Stomach (tissue), 9 donors: ENCODE data around the gene MIER1. TPM values are rescaled to one million over a fixed set of nuclear protein-coding genes. Genes with fewer than 3 reads are reported as not detected.

Experiments used
- DNase-seq, 2 donors: peaks; one replicate each; pipeline versions ENCODE4 v3.0.0 to v3.0.0-alpha.2; 2013 to 2019
- H3K27ac ChIP-seq, 5 donors: fragments of 200-600 bp in 4 of 5; sonication (generic) in 4 of 5; one replicate each; pipeline ENCODE4 v1.5.1; 2013 to 2019; ENCODE audit warnings: mild to moderate bottlenecking in 1 of 5, moderate library complexity in 1 of 5
- H3K27me3 ChIP-seq, 3 donors: fragments of 200-600 bp; sonication (generic); one replicate each; pipeline ENCODE4 v1.5.1; 2017 to 2019; ENCODE audit warnings: mixed run types in 1 of 3
- H3K36me3 ChIP-seq, 4 donors: fragments of 200-600 bp; sonication (generic); 1 replicate in 3 of 4; 2 replicates in 1 of 4; pipeline ENCODE4 v1.5.1; 2016 to 2019
- H3K4me1 ChIP-seq, 4 donors: fragments of 200-600 bp; sonication (generic); one replicate each; pipeline ENCODE4 v1.5.1; 2016 to 2019
- H3K4me3 ChIP-seq, 4 donors: fragments of 200-600 bp; sonication (generic) in 3 of 4; one replicate each; pipeline ENCODE4 v1.5.1; 2016 to 2019; ENCODE audit warnings: mild to moderate bottlenecking in 1 of 4
- H3K9me3 ChIP-seq, 4 donors: fragments of 200-600 bp; sonication (generic); one replicate each; pipeline ENCODE4 v1.5.1; 2016 to 2019
- EP300 ChIP-seq: sonication (generic); formaldehyde crosslinking; IDR thresholded peaks from one replicate; pipeline ENCODE4 v1.6.1; 2017; ENCODE audit warnings: antibody characterized with exemption
- POLR2A ChIP-seq, 4 donors: fragments of 450-650 bp; IDR thresholded peaks; one replicate each; pipeline ENCODE4 v1.6.1; 2016; ENCODE audit warnings: antibody characterized with exemption in 4 of 4, control low read depth in 2 of 4, mild to moderate bottlenecking in 1 of 4, moderate library complexity in 1 of 4
- POLR2AphosphoS5 ChIP-seq, 3 donors: sonication (generic); formaldehyde crosslinking; IDR thresholded peaks; one replicate each; pipeline ENCODE4 v1.6.1; 2016; ENCODE audit warnings: antibody characterized with exemption in 3 of 3
- WGBS, 5 donors: extraction: QIAGEN DNeasy Blood & Tissue Kit in 3 of 5; methylation state at CpG; one replicate each; pipeline versions ENCODE4 v1.1.5 to v1.1.7; 2013 to 2018; 5-methylcytosine and 5-hydroxymethylcytosine counted together
- intact Hi-C: fragments of 100-400 bp; cut with DNase I; formaldehyde crosslinking; loops from one replicate; pipeline ENCODE4 v1.15.1; 2023; ENCODE audit warnings: low total_unique reads
- polyA plus RNA-seq, 3 donors: library from polyadenylated mRNA; stranded (reverse); fragments of 200-250 nt; gene quantifications; one replicate each; pipeline ENCODE4 v1.2.3, GENCODE V29; 2013
- total RNA-seq, 5 donors: library from RNA; depleted of rRNA; stranded (reverse); fragments of >200 nt; gene quantifications; one replicate each; pipeline versions ENCODE4 v1.1.0 to v1.2.3, GENCODE V29; 2014 to 2016
- TF ChIP-seq, protein P1 (sequence below), 7 experiments: fragments of 450-650 bp in 4 of 7; fragments of 200-600 bp in 3 of 7; sonication (generic) in 3 of 7; IDR thresholded peaks; one replicate each; pipeline ENCODE4 v1.5.1; 2016 to 2019; ENCODE audit warnings: antibody characterized with exemption in 7 of 7, control low read depth in 2 of 7, mild to moderate bottlenecking in 1 of 7
- donor health status: healthy with polysubstance abuse.
- donor health status: Bipolar disorder and iron deficiency.
- donor health status: healthy.

MIER1 gene
- total and polyA plus RNA-seq, 8 donors: 6.4 to 57.6 (median 27.7) TPM

DNA sequence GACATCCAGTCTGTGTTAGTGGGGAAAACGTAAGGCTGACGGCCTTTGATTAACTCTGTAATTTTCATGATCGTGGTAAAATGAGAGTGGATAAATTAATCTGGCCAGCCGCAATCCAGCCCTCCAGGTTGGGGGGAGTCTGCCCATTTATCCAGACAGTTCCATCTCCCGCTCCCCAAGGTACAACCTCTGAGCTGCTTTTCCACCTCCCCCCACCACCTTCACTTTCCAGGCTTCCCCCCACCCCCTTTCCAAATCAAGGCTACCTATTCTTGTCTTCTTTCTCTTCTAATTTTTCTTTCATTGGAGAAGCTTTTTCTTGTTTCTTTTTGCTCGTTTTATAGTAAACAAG, 6.0 kb downstream of the MIER1 start:
- intact Hi-C loops: no loop called here
- 0 to 1% (median 0%) methylated on average over 6 of the region's 6 CpGs for WGBS, 5 donors
- H3K9me3 ChIP-seq: no peaks in the 10 kb centered on the region

DNA sequence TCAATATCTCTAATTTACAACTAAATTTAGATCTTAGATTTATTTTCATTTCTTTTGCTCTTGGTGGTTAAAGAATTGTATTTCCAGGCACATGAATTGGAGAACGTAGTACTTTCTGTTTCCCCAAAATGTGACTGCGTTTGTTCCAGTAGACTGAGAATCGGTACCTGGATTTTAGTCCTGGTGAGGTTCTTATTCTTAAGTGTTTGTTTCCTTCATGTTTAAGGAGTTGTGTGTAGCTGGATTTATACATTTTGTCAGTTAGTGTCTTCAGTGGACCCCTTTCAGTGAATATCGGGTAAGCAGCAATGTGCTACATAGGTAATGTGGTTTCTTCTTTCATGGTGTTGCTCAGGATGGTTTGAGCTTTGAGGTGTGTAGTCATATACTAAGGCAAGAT, 6.8 kb downstream of the MIER1 start:
- Histone ChIP-seq H3K27me3 (no peaks in the 10 kb centered on the region), H3K4me1 (peaks cover 24 to 72% (median 54%) of the 10 kb centered on the region in 4 donors), H3K27ac (peak overlapping the region in 4 of 5 donors; percentile 98 to 100 (median 98)), H3K9me3 (no peaks in the 10 kb centered on the region), H3K36me3 (no peaks in the 10 kb centered on the region), H3K4me3 (peak overlapping the region; percentile 71 to 89 (median 86))
- intact Hi-C loops: no loop called here
- DNase-seq: peak in 1 of 2 donors; percentile 18
- WGBS, 5 donors: 6 to 21% (median 15%) methylated on average over 4 of the region's 4 CpGs
- no peak for TF ChIP-seq POLR2A (IDR thresholded peaks at IDR 0.05)
- TF ChIP-seq EP300: no peak
- TF ChIP-seq, protein P1, sequence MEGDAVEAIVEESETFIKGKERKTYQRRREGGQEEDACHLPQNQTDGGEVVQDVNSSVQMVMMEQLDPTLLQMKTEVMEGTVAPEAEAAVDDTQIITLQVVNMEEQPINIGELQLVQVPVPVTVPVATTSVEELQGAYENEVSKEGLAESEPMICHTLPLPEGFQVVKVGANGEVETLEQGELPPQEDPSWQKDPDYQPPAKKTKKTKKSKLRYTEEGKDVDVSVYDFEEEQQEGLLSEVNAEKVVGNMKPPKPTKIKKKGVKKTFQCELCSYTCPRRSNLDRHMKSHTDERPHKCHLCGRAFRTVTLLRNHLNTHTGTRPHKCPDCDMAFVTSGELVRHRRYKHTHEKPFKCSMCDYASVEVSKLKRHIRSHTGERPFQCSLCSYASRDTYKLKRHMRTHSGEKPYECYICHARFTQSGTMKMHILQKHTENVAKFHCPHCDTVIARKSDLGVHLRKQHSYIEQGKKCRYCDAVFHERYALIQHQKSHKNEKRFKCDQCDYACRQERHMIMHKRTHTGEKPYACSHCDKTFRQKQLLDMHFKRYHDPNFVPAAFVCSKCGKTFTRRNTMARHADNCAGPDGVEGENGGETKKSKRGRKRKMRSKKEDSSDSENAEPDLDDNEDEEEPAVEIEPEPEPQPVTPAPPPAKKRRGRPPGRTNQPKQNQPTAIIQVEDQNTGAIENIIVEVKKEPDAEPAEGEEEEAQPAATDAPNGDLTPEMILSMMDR (IDR thresholded peaks at IDR 0.05): no peak
- TF ChIP-seq POLR2AphosphoS5 (IDR thresholded peaks at IDR 0.05): no peak

More for the DNA sequence above, 6.0 kb downstream of the MIER1 start:
- Histone ChIP-seq H3K27ac (peak overlapping the region; percentile 98 to 100 (median 99)), H3K4me1 (peaks cover 27 to 72% (median 58%) of the 10 kb centered on the region in 4 donors), H3K27me3 (no peaks in the 10 kb centered on the region), H3K4me3 (peak overlapping the region; percentile 71 to 89 (median 86)), H3K36me3 (no peaks in the 10 kb centered on the region)
- DNase-seq: no peak
- TF ChIP-seq POLR2A (IDR thresholded peaks at IDR 0.05) (no peak), POLR2AphosphoS5 (IDR thresholded peaks at IDR 0.05) (no peak), EP300 (no peak)
- TF ChIP-seq, protein P1 (IDR thresholded peaks at IDR 0.05): no peak

DNA sequence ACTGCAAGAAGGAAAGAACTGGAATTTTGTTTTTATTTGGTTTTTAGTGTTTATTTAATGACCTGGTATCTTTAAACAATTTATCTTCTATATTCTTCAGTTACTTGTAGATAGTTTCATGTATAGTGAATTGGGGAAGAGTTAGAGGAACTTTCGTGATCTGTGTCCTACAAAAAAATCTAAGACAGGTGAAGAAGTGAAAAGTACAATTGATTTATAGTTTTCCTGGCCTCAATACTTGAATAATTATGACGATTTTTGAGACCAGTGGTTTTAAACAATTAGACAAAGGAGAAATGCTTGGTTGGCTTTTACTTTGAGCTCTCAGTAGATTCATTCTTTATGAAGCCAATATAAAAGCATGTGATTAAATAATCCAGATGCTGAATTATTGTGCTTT, 7.5 kb downstream of the MIER1 start:
- intact Hi-C loops: no loop called here
- TF ChIP-seq, protein P1 (IDR thresholded peaks at IDR 0.05): no peak
- TF ChIP-seq EP300 (no peak), POLR2AphosphoS5 (IDR thresholded peaks at IDR 0.05) (no peak)
- Histone ChIP-seq H3K36me3 (no peaks in the 10 kb centered on the region), H3K4me3 (peak overlapping the region in 2 of 4 donors; percentile 71 to 87), H3K9me3 (no peaks in the 10 kb centered on the region), H3K27ac (peak overlapping the region in 3 of 5 donors; percentile 31 to 99 (median 98)), H3K4me1 (peaks cover 27 to 72% (median 51%) of the 10 kb centered on the region in 4 donors), H3K27me3 (no peaks in the 10 kb centered on the region)
- 23 to 41% (median 31%) methylated on average over 2 of the region's 2 CpGs for WGBS, 5 donors
- DNase-seq: no peak

DNA sequence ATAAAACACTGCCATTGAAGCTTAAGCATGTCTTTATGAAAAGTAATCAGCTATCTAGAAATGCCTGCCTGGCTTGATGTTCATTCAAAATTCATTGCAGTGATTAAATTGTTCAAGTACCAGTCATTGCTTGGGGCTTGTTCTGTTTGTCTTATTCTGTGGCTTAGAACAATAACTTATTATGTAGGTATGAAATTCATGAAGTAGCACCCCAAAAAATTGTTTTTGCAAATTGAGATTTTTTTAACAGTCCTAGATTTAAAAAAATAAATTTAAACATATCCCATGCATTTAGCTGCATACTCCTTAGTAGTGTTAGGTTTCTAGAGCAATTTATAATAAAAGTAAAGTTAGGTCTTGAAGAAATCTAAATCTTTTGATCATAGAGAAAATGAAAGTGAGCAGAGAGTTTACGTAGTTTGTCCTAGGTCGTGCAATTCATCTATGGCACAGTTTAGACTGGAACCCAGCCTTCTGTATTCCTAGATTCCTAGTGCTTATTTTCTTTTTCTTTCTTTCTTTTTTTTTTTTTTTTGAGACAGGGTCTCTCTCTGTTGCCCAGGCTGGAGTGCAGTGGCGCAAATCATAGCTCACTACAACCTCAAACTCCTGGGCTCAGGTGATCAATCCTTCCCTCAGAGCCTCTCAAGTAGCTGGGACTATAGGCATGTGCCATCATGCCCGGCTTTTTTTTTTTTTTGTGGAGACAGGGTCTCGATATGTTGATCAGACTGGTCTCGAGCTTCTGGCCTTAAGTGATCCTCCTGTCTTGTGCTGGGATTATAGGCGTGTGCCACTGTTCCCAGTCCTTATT, 9.3 kb downstream of the MIER1 start:
- Histone ChIP-seq H3K27ac (peak overlapping the region; percentile 32 to 98 (median 55)), H3K9me3 (no peaks in the 10 kb centered on the region), H3K4me3 (peak overlapping the region in 3 of 4 donors; percentile 19 to 28 (median 27)), H3K4me1 (peaks cover 28 to 83% (median 67%) of the 10 kb centered on the region in 4 donors), H3K27me3 (no peaks in the 10 kb centered on the region), H3K36me3 (no peaks in the 10 kb centered on the region)
- DNase-seq: peak in 1 of 2 donors; percentile 22
- TF ChIP-seq POLR2A (IDR thresholded peaks at IDR 0.05): no peak
- TF ChIP-seq POLR2AphosphoS5 (IDR thresholded peaks at IDR 0.05): no peak
- TF ChIP-seq EP300: no peak
- TF ChIP-seq, protein P1 (IDR thresholded peaks at IDR 0.05): no peak
- WGBS, 5 donors: 27 to 41% (median 36%) methylated on average over 7 of the region's 7 CpGs
- intact Hi-C loops: no loop called here
